ENCODE measurements around the gene VAMP7.
"Not testable (repeated sequence)": the region's sequence is repeated elsewhere in the genome, so short reads cannot be mapped to it uniquely, and the experiment has no call there.

The VAMP7 gene

GRCh38 chrX:155881158-155881993 is at the start of gene VAMP7:
TSS of gene VAMP7 (plus strand) at chrX:155881345. CDS start at chrX:155889467, 8,122 bp downstream.
- Histone ChIP-seq H3K36me3 (no peaks in the 10 kb centered on the region), H3K27ac (peak within 1 kb of the TSS; percentile 74)

GRCh38 chrX:155841232-155841631 is 39.9 kb upstream of the VAMP7 start:
- Histone ChIP-seq H3K27ac (no peak overlapping the region), H3K4me2 (no peak overlapping the region), H3K9ac (no peak overlapping the region), H3K36me3 (no peaks in the 10 kb centered on the region), H3K9me3 (peaks cover 17% of the 10 kb centered on the region), H3K27me3 (peaks cover 23% of the 10 kb centered on the region; the same call in 1 of the 2 replicates), H3K4me3 (no peak overlapping the region), H3K4me1 (no peaks in the 10 kb centered on the region), H4K20me1 (no peaks in the 10 kb centered on the region)
- no peak for TF ChIP-seq Cebpa-rat (IDR thresholded peaks at IDR 0.05)

More at GRCh38 chrX:155881158-155881993, at the start of gene VAMP7:
- Histone ChIP-seq H3K27me3 (no peaks in the 10 kb centered on the region), H3K9me3 (no peaks in the 10 kb centered on the region), H3K4me1 (peaks cover 6% of the 10 kb centered on the region), H3K4me2 (peak within 1 kb of the TSS; percentile 65), H4K20me1 (no peaks in the 10 kb centered on the region), H3K4me3 (peak within 1 kb of the TSS; percentile 74), H3K9ac (peak within 1 kb of the TSS; percentile 74)
- TF ChIP-seq Cebpa-rat (IDR thresholded peaks at IDR 0.05): no peak

- H3K9ac ChIP-seq, H3K4me1 ChIP-seq, H3K27me3 ChIP-seq, H3K4me3 ChIP-seq, H3K36me3 ChIP-seq, H3K4me2 ChIP-seq, H4K20me1 ChIP-seq, H3K9me3 ChIP-seq, H3K27ac ChIP-seq: not testable (repeated sequence)
Measured at GRCh38 chrX:155851786-155852185, 29.4 kb upstream of the VAMP7 start.

- Histone ChIP-seq H3K9me3 (no peaks in the 10 kb centered on the region), H3K4me1 (no peaks in the 10 kb centered on the region), H3K4me3 (no peak overlapping the region), H3K27ac (no peak overlapping the region), H3K9ac (no peak overlapping the region), H4K20me1 (no peaks in the 10 kb centered on the region), H3K36me3 (no peaks in the 10 kb centered on the region), H3K4me2 (no peak overlapping the region), H3K27me3 (0 out of 2 replicates have a peak, but pooled peaks cover 8% of the 10 kb centered on the region)
- TF ChIP-seq Cebpa-rat (IDR thresholded peaks at IDR 0.05): no peak
Measured at GRCh38 chrX:155857561-155857960, 23.6 kb upstream of the VAMP7 start.

GRCh38 chrX:155864655-155865054 is 16.5 kb upstream of the VAMP7 start:
- Histone ChIP-seq H4K20me1 (no peaks in the 10 kb centered on the region), H3K9me3 (peaks cover 32% of the 10 kb centered on the region)
- no peak for TF ChIP-seq Cebpa-rat (IDR thresholded peaks at IDR 0.05)

GRCh38 chrX:155865193-155865592 is 16.0 kb upstream of the VAMP7 start:
- Histone ChIP-seq H3K9me3 (peaks cover 32% of the 10 kb centered on the region), H3K4me2 (no peak overlapping the region), H3K4me3 (no peak overlapping the region), H3K27me3 (no peaks in the 10 kb centered on the region), H4K20me1 (no peaks in the 10 kb centered on the region), H3K36me3 (no peaks in the 10 kb centered on the region), H3K4me1 (no peaks in the 10 kb centered on the region), H3K27ac (no peak overlapping the region), H3K9ac (no peak overlapping the region)
- TF ChIP-seq Cebpa-rat (IDR thresholded peaks at IDR 0.05): no peak

More at GRCh38 chrX:155864655-155865054, 16.5 kb upstream of the VAMP7 start:
- Histone ChIP-seq H3K4me1 (no peaks in the 10 kb centered on the region), H3K27ac (no peak overlapping the region), H3K9ac (no peak overlapping the region), H3K27me3 (no peaks in the 10 kb centered on the region), H3K4me3 (no peak overlapping the region), H3K4me2 (no peak overlapping the region), H3K36me3 (no peaks in the 10 kb centered on the region)

- no peak for TF ChIP-seq Cebpa-rat (IDR thresholded peaks at IDR 0.05)
- Histone ChIP-seq H3K4me3 (no peak overlapping the region), H3K9ac (no peak overlapping the region), H3K4me2 (no peak overlapping the region), H3K9me3 (peaks cover 32% of the 10 kb centered on the region), H4K20me1 (no peaks in the 10 kb centered on the region), H3K36me3 (no peaks in the 10 kb centered on the region), H3K27ac (no peak overlapping the region), H3K27me3 (no peaks in the 10 kb centered on the region), H3K4me1 (no peaks in the 10 kb centered on the region)
Measured at GRCh38 chrX:155867821-155868220, 13.3 kb upstream of the VAMP7 start.

GRCh38 chrX:155870958-155871357 is 10.2 kb upstream of the VAMP7 start:
- Histone ChIP-seq H3K36me3 (no peaks in the 10 kb centered on the region), H3K4me3 (no peak overlapping the region), H3K9ac (no peak overlapping the region), H3K4me2 (no peak overlapping the region), H3K27ac (no peak overlapping the region), H3K27me3 (no peaks in the 10 kb centered on the region; the same call in 1 of the 2 replicates), H3K9me3 (peaks cover 23% of the 10 kb centered on the region), H3K4me1 (no peaks in the 10 kb centered on the region), H4K20me1 (no peaks in the 10 kb centered on the region)
- TF ChIP-seq Cebpa-rat (IDR thresholded peaks at IDR 0.05): no peak

- Histone ChIP-seq H4K20me1 (no peaks in the 10 kb centered on the region), H3K4me3 (no peak overlapping the region), H3K27ac (no peak overlapping the region), H3K36me3 (no peaks in the 10 kb centered on the region), H3K9ac (no peak overlapping the region), H3K4me1 (no peaks in the 10 kb centered on the region), H3K27me3 (no peaks in the 10 kb centered on the region; the same call in 1 of the 2 replicates), H3K9me3 (peaks cover 16% of the 10 kb centered on the region), H3K4me2 (no peak overlapping the region)
- TF ChIP-seq Cebpa-rat (IDR thresholded peaks at IDR 0.05): no peak
Measured at GRCh38 chrX:155871934-155872333, 9.2 kb upstream of the VAMP7 start.

GRCh38 chrX:155873188-155873587 is 8.0 kb upstream of the VAMP7 start:
- Histone ChIP-seq H3K4me2 (no peak overlapping the region), H3K9ac (no peak overlapping the region), H3K27ac (no peak overlapping the region), H4K20me1 (no peaks in the 10 kb centered on the region), H3K4me1 (no peaks in the 10 kb centered on the region), H3K4me3 (no peak overlapping the region), H3K9me3 (peaks cover 8% of the 10 kb centered on the region), H3K36me3 (no peaks in the 10 kb centered on the region), H3K27me3 (no peaks in the 10 kb centered on the region; the same call in 1 of the 2 replicates)
- TF ChIP-seq Cebpa-rat (IDR thresholded peaks at IDR 0.05): no peak

All from BLaER1 (cell line).